ENCODE measurements around the gene EXOC1.

- TF ChIP-seq CTCF (conservative IDR thresholded peaks at IDR 0.05; ENCODE audit: low read length) = no peak
- TF ChIP-seq EZH2phosphoT487 (IDR thresholded peaks at IDR 0.05; ENCODE audit: borderline replicate concordance) = no peak
Observed at GRCh38 chr4:55921093-55921492, 67.6 kb downstream of the EXOC1 start.
